ENCODE measurements around the gene P2RY2. TPM values are rescaled to one million over a fixed set of nuclear protein-coding genes. Genes with fewer than 3 reads are reported as not detected.

P2RY2 gene
- total and polyA plus RNA-seq, 7 donors = 0.16 to 6.2 (median 3.6) TPM; not detected in 3

DNA sequence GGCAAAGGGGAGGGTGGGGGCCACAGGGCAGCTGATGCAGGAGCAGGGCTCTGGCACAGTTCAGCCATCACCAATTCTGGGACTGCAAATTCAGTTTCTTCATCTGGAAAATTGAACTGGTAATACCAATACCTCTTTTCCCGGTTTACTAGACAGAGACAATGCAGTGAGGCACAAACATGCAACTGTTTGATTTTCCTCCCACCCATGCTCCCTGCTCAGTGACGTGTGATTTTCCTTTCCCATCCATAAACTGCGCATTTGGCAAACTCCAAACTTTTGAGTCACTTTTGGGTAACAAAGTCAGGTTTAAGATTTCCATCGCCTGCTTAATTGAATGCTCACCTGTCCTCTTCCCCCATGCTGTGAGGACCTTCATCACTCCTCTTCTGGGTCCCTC, 23.2 kb downstream of the P2RY2 start:
- intact Hi-C loops (cut with DNase I) = loop anchor here (2.0 to 10.0 kb wide), 3 partner anchors 54 to 409 kb away; no protein-coding TSS in a partner anchor
- peaks cover 0 to 9% (median 5%) of the 10 kb centered on the region in 4 donors for H3K4me1 ChIP-seq
- H3K4me3 ChIP-seq = no peak overlapping the region
- peak; percentile 9 for DNase-seq
- TF ChIP-seq POLR2AphosphoS5 (IDR thresholded peaks at IDR 0.05) (no peak), EP300 (IDR thresholded peaks at IDR 0.05) (no peak)
- no peaks in the 10 kb centered on the region for H3K27me3 ChIP-seq
- H3K9me3 ChIP-seq = no peaks in the 10 kb centered on the region
- H3K27ac ChIP-seq = no peak overlapping the region
- H3K36me3 ChIP-seq = no peaks in the 10 kb centered on the region
- 90 to 92% methylated on average over 4 of the region's 4 CpGs for WGBS, 2 donors

DNA sequence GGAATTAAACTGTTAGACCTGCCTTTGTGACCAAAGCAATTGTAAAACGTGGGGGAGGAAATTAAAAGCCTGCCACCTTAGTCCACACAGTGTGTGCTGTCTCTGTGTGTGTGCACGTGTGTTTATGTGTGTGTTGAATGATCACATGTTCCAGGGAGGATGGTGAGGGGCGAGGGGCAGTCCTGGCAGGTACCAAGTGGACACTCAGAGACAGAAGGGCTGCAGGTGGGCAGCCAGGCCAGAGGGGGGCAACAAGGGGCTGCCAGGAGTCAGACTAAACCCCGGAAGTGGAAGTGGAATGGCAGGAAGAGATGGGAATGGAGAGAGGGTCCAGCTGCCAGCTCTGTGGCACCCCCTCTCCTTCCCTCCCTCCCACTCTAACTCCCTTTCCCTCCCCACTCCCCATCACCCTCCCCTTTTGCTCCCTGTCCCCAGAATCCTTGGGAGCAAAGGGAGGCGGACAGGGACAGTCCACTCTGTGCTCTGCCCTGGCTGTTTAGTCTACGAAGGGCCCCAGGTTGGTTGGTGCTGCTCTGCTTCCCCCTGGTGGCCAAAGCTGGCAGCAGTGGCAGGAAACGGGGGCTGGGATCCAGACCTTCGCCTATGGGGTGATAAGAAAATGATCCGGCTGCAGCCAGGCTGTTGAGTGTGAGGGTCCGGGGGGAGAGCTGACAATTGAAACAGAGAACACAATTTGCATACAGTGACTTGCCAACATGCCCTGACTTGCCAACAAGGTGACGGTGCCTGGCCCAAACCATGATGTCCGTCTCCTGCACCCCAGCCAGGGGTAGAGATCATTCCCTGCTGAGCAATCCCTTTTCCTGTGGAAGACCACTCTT, 24.4 kb downstream of the P2RY2 start:
- TF ChIP-seq POLR2A (IDR thresholded peaks at IDR 0.05) (no peak), POLR2AphosphoS5 (IDR thresholded peaks at IDR 0.05) (no peak)
- TF ChIP-seq, protein P1, sequence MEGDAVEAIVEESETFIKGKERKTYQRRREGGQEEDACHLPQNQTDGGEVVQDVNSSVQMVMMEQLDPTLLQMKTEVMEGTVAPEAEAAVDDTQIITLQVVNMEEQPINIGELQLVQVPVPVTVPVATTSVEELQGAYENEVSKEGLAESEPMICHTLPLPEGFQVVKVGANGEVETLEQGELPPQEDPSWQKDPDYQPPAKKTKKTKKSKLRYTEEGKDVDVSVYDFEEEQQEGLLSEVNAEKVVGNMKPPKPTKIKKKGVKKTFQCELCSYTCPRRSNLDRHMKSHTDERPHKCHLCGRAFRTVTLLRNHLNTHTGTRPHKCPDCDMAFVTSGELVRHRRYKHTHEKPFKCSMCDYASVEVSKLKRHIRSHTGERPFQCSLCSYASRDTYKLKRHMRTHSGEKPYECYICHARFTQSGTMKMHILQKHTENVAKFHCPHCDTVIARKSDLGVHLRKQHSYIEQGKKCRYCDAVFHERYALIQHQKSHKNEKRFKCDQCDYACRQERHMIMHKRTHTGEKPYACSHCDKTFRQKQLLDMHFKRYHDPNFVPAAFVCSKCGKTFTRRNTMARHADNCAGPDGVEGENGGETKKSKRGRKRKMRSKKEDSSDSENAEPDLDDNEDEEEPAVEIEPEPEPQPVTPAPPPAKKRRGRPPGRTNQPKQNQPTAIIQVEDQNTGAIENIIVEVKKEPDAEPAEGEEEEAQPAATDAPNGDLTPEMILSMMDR (IDR thresholded peaks at IDR 0.05) = peak; percentile 59 to 87 (median 80)
- Histone ChIP-seq H3K9me3 (no peaks in the 10 kb centered on the region), H3K36me3 (no peaks in the 10 kb centered on the region), H3K4me1 (peaks cover 0 to 9% (median 5%) of the 10 kb centered on the region in 4 donors), H3K27ac (no peak overlapping the region), H3K4me3 (peak overlapping the region in 3 of 4 donors; percentile 17 to 33 (median 26)), H3K27me3 (no peaks in the 10 kb centered on the region)
- intact Hi-C loops (cut with DNase I) = loop anchor here (5.0 to 10.0 kb wide), 2 partner anchors 308 to 410 kb away; no protein-coding TSS in a partner anchor
- DNase-seq = peak; percentile 78
- WGBS, 2 donors = 28 to 30% methylated on average over 12 of the region's 12 CpGs

DNA sequence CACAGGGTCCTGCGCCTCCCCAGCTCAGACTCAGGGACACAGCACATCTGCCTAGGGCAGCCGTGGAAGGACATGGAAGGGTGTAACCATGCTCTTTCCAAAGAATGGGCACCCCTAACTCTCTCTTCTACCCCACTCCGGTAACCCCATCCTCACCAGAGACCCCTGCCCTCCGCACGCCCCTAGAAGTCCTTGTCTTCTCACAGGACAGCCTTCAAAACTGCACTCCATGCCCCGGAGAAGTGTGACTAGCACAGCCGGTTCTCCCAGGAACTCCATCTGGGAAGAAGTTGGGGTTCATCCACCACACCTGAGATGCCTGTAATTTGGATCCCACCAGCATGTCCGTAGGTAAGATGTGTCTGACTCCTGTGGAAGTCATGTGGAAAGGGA, 25.0 kb downstream of the P2RY2 start:
- H3K9me3 ChIP-seq = no peaks in the 10 kb centered on the region
- intact Hi-C loops (cut with DNase I) = loop anchor here (5.0 to 10.0 kb wide), 2 partner anchors 308 to 411 kb away; no protein-coding TSS in a partner anchor
- no peak overlapping the region for H3K4me3 ChIP-seq
- H3K4me1 ChIP-seq = peaks cover 0 to 9% (median 5%) of the 10 kb centered on the region in 4 donors
- no peaks in the 10 kb centered on the region for H3K36me3 ChIP-seq
- H3K27ac ChIP-seq = no peak overlapping the region
- DNase-seq = peak; percentile 48
- TF ChIP-seq EP300 (IDR thresholded peaks at IDR 0.05) (no peak), POLR2AphosphoS5 (IDR thresholded peaks at IDR 0.05) (no peak), POLR2A (IDR thresholded peaks at IDR 0.05) (no peak)
- TF ChIP-seq, protein P1 (IDR thresholded peaks at IDR 0.05) = no peak
- 81 to 90% methylated on average over 8 of the region's 8 CpGs for WGBS, 2 donors
- no peaks in the 10 kb centered on the region for H3K27me3 ChIP-seq

DNA sequence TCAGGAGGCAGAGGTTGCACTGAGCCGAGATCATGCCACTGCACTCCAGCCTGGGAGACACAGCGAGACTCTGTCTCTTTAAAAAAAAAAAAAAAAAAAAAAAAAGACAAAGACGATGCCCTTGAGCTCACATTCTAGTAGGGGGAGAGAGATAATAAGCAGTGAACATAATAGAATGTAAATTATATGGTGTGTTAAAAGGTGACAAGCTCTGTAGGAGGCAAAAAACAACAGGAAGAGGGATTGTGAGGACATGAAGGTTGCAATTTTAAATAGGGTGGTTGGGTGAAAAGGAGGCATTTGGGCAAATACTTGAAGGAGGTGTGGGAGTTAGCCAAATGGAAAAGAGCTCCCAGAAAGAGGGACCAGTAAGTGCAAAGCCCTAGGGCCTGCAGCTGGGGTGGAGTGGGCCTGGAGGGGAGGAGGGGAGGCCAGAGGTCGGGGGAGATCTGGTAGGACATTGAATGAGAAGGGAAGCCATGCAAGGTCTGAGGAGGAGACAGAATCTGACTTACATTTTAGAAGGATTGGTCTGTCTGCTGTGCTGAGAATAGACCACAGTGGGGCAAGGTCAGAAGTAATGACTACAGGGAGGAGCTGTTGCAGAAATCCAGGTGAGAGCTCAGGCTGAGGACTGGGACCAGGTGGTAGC, 26.6 kb downstream of the P2RY2 start:
- no peaks in the 10 kb centered on the region for H3K9me3 ChIP-seq
- peak; percentile 7 for DNase-seq

More for the DNA sequence above, 26.6 kb downstream of the P2RY2 start:
- H3K4me1 ChIP-seq = peaks cover 0 to 9% (median 5%) of the 10 kb centered on the region in 4 donors
- H3K36me3 ChIP-seq = no peaks in the 10 kb centered on the region
- 64 to 72% methylated on average over 4 of the region's 4 CpGs for WGBS, 2 donors
- H3K27ac ChIP-seq = no peak overlapping the region
- TF ChIP-seq, protein P1 (IDR thresholded peaks at IDR 0.05) = no peak
- TF ChIP-seq POLR2A (IDR thresholded peaks at IDR 0.05) = no peak
- no peak for TF ChIP-seq POLR2AphosphoS5 (IDR thresholded peaks at IDR 0.05)
- TF ChIP-seq EP300 (IDR thresholded peaks at IDR 0.05) = no peak
- H3K4me3 ChIP-seq = no peak overlapping the region
- no peaks in the 10 kb centered on the region for H3K27me3 ChIP-seq
- intact Hi-C loops (cut with DNase I) = loop anchor here (5.0 to 10.0 kb wide), 2 partner anchors 310 to 412 kb away; no protein-coding TSS in a partner anchor

Data from sigmoid colon (tissue), 7 donors.